Ishikawa (cell line): ENCODE data around the gene SLC35A5.

ENCODE experiments used
- CEBPB ChIP-seq: IDR thresholded peaks from 2 replicates; pipeline ENCODE4 v1.6.1; 2012
- CREB1 ChIP-seq: IDR thresholded peaks from 2 replicates; pipeline ENCODE4 v1.6.1; 2012; ENCODE audit warnings: low read depth
- EGR1 ChIP-seq: IDR thresholded peaks from 2 replicates; pipeline ENCODE4 v1.6.1; 2012
- EP300 ChIP-seq: IDR thresholded peaks from 2 replicates; pipeline ENCODE4 v1.6.1; 2012; ENCODE audit warnings: borderline replicate concordance
- FOXM1 ChIP-seq: IDR thresholded peaks from 2 replicates; pipeline ENCODE4 v1.6.1; 2012; ENCODE audit warnings: low read depth, borderline replicate concordance
- NFIC ChIP-seq: IDR thresholded peaks from 2 replicates; pipeline ENCODE4 v1.6.1; 2012
- RAD21 ChIP-seq: IDR thresholded peaks from 2 replicates; pipeline ENCODE4 v1.6.1; 2012; ENCODE audit warnings: low read depth
- TAF1 ChIP-seq: IDR thresholded peaks from 2 replicates; pipeline ENCODE4 v1.6.1; 2012; ENCODE audit warnings: low read depth, mild to moderate bottlenecking
- TCF12 ChIP-seq: IDR thresholded peaks from 2 replicates; pipeline ENCODE4 v1.6.1; 2012; ENCODE audit warnings: low read depth
- TEAD4 ChIP-seq: IDR thresholded peaks from 2 replicates; pipeline ENCODE4 v1.6.1; 2012
- YY1 ChIP-seq: IDR thresholded peaks from 2 replicates; pipeline ENCODE4 v1.6.1; 2012; ENCODE audit warnings: low read depth
- ZBTB7A ChIP-seq: IDR thresholded peaks from 2 replicates; pipeline ENCODE4 v1.6.1; 2012; ENCODE audit warnings: low read depth
- TF ChIP-seq, protein P1 (sequence below): IDR thresholded peaks from 2 replicates; pipeline ENCODE4 v1.6.1; 2012
- TF ChIP-seq, protein P2 (sequence below): IDR thresholded peaks from 2 replicates; pipeline ENCODE4 v1.6.1; 2012; ENCODE audit warnings: low read depth, mild to moderate bottlenecking
- TF ChIP-seq, protein P3 (sequence below): IDR thresholded peaks from 2 replicates; pipeline ENCODE4 v1.6.1; 2012

Gene SLC35A5

DNA sequence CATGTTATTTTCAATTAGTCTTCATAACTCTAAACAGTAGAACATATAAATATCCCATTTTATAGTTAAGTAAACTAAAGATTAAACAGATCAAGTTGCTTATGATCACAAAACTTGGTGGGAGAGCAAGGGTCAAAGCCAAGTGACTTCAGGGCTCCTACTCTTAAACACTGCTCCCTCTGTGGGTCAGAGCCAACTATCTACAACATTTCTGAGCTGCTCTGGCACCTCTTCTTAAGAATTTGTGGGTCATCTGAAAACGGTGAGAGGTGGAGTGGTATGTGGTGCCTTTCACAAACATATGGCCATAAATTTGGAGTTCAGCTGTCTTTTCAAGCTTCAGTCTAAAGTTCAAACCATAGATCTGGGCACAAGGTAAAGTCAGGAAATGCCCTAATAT, 11.0 kb upstream of the SLC35A5 start:
- TF ChIP-seq TCF12, result no peak
- no peak for TF ChIP-seq NFIC
- TF ChIP-seq EGR1, result no peak
- TF ChIP-seq TEAD4, result no peak
- TF ChIP-seq, protein P1, sequence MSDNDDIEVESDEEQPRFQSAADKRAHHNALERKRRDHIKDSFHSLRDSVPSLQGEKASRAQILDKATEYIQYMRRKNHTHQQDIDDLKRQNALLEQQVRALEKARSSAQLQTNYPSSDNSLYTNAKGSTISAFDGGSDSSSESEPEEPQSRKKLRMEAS, result no peak
- TF ChIP-seq FOXM1, result no peak
- no peak for TF ChIP-seq CREB1
- TF ChIP-seq ZBTB7A, result no peak
- no peak for TF ChIP-seq YY1
- no peak for TF ChIP-seq CEBPB
- TF ChIP-seq, protein P2, sequence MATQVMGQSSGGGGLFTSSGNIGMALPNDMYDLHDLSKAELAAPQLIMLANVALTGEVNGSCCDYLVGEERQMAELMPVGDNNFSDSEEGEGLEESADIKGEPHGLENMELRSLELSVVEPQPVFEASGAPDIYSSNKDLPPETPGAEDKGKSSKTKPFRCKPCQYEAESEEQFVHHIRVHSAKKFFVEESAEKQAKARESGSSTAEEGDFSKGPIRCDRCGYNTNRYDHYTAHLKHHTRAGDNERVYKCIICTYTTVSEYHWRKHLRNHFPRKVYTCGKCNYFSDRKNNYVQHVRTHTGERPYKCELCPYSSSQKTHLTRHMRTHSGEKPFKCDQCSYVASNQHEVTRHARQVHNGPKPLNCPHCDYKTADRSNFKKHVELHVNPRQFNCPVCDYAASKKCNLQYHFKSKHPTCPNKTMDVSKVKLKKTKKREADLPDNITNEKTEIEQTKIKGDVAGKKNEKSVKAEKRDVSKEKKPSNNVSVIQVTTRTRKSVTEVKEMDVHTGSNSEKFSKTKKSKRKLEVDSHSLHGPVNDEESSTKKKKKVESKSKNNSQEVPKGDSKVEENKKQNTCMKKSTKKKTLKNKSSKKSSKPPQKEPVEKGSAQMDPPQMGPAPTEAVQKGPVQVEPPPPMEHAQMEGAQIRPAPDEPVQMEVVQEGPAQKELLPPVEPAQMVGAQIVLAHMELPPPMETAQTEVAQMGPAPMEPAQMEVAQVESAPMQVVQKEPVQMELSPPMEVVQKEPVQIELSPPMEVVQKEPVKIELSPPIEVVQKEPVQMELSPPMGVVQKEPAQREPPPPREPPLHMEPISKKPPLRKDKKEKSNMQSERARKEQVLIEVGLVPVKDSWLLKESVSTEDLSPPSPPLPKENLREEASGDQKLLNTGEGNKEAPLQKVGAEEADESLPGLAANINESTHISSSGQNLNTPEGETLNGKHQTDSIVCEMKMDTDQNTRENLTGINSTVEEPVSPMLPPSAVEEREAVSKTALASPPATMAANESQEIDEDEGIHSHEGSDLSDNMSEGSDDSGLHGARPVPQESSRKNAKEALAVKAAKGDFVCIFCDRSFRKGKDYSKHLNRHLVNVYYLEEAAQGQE, result no peak
- TF ChIP-seq EP300, result no peak
- no peak for TF ChIP-seq TAF1
- TF ChIP-seq, protein P3, sequence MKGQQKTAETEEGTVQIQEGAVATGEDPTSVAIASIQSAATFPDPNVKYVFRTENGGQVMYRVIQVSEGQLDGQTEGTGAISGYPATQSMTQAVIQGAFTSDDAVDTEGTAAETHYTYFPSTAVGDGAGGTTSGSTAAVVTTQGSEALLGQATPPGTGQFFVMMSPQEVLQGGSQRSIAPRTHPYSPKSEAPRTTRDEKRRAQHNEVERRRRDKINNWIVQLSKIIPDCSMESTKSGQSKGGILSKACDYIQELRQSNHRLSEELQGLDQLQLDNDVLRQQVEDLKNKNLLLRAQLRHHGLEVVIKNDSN, result no peak

DNA sequence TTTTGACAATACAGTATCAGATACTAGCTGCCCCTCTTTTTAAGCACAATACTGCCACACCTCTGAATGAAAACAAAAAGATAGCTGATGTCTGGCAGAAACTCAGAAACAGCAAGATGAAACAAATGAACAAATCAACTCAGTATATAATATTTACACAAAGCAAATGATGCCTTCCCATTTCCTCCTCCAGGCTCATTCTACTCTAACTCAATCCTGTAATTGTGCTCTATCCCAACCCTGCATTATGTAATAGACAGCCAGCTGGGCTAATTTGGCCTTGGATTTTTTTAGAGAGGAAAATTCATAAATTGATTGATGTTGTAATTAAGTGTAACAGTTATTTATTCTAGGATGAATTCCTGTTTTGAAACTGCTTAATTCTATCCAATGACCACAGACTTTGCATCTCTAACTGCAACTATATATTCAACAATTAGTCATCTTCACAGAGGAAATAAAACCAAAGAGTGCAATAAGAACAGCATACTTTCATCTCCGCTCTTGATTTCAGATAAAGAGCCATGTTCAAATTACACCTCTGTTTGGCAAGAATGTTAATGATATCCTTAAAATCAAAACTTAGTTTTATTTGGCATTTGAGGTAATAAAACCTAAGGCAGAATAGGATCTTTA, 6.2 kb upstream of the SLC35A5 start:
- TF ChIP-seq, protein P3, result no peak
- TF ChIP-seq, protein P1, result no peak
- no peak for TF ChIP-seq TCF12
- TF ChIP-seq YY1, result no peak
- TF ChIP-seq, protein P2, result no peak
- no peak for TF ChIP-seq CEBPB
- TF ChIP-seq TAF1, result no peak
- TF ChIP-seq RAD21, result no peak
- TF ChIP-seq FOXM1, result no peak
- no peak for TF ChIP-seq NFIC
- no peak for TF ChIP-seq TEAD4
- TF ChIP-seq EP300, result no peak
- no peak for TF ChIP-seq EGR1
- no peak for TF ChIP-seq ZBTB7A
- TF ChIP-seq CREB1, result no peak

DNA sequence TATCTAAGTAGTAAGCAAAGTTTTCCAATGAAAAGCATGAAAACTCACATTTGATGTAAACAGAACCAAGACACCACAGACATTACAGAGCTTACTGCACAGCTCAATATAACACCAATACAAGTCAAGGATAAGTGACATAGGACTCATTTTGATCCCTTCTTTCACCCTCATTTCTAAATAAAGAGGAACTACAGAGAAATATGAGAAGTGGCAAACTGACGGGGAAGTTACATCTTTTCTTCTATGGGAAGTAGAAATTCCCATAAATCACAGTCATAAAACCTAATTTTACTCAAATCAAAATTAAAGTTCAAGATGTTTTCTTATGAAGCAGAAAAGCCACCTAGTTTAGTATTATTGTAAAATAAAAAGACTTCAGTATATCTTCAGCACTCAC, 3.9 kb upstream of the SLC35A5 start:
- TF ChIP-seq TCF12, result no peak
- no peak for TF ChIP-seq CEBPB
- no peak for TF ChIP-seq RAD21
- no peak for TF ChIP-seq EP300
- TF ChIP-seq ZBTB7A, result no peak
- TF ChIP-seq TAF1, result no peak
- TF ChIP-seq, protein P1, result no peak
- no peak for TF ChIP-seq TEAD4
- TF ChIP-seq CREB1, result no peak
- TF ChIP-seq, protein P2, result no peak
- TF ChIP-seq YY1, result no peak
- TF ChIP-seq NFIC, result no peak
- TF ChIP-seq, protein P3, result no peak
